Vagina (tissue), 2 donors: Measurements from ENCODE around the gene SUSD1. TPM values are rescaled to one million over a fixed set of nuclear protein-coding genes. Genes with fewer than 3 reads are reported as not detected.

ENCODE experiments used
- DNase-seq, 2 donors: peaks; one replicate each; pipeline ENCODE4 v3.0.0-alpha.2; 2017; ENCODE audit errors: extremely low spot score in 2 of 2
- H3K27ac ChIP-seq: fragments of 200-600 bp; sonication (generic); one replicate; pipeline ENCODE4 v1.5.1; 2019
- H3K27me3 ChIP-seq: fragments of 200-600 bp; sonication (generic); one replicate; pipeline ENCODE4 v1.5.1; 2019
- H3K36me3 ChIP-seq, 2 donors: fragments of 200-600 bp; sonication (generic); one replicate each; pipeline ENCODE4 v1.5.1; 2017 to 2019
- H3K4me1 ChIP-seq: fragments of 200-600 bp; sonication (generic); one replicate; pipeline ENCODE4 v1.5.1; 2019
- H3K4me3 ChIP-seq, 2 donors: fragments of 200-600 bp; sonication (generic); 1 replicate in 1 of 2; 2 replicates in 1 of 2; pipeline ENCODE4 v1.5.1; 2016 to 2019
- H3K9me3 ChIP-seq: fragments of 200-600 bp; sonication (generic); one replicate; pipeline ENCODE4 v1.5.1; 2019
- POLR2A ChIP-seq, 2 donors: fragments of 450-650 bp; IDR thresholded peaks; one replicate each; pipeline ENCODE4 v1.6.1; 2017; ENCODE audit warnings: antibody characterized with exemption in 2 of 2, mild to moderate bottlenecking in 2 of 2, moderate library complexity in 2 of 2
- POLR2AphosphoS5 ChIP-seq, 2 donors: sonication (generic); formaldehyde crosslinking; IDR thresholded peaks; one replicate each; pipeline ENCODE4 v1.9.0; 2017; ENCODE audit warnings: antibody characterized with exemption in 2 of 2, mild to moderate bottlenecking in 2 of 2, low read depth in 1 of 2; ENCODE audit not compliant: insufficient read depth in 1 of 2
- intact Hi-C: fragments of 100-400 bp; cut with DNase I; formaldehyde crosslinking; loops from one replicate; pipeline ENCODE4 v1.15.1; 2023
- total RNA-seq: library from RNA; depleted of rRNA; stranded (reverse); fragments of >200 nt; gene quantifications from one replicate; pipeline ENCODE4 v1.2.3, GENCODE V29; 2016
- TF ChIP-seq, protein P1 (sequence below), 3 experiments: fragments of 450-650 bp in 2 of 3; fragments of 200-600 bp in 1 of 3; sonication (generic) in 1 of 3; IDR thresholded peaks; one replicate each; pipeline ENCODE4 v1.5.1; 2017 to 2019; ENCODE audit warnings: antibody characterized with exemption in 3 of 3, mild to moderate bottlenecking in 2 of 3, moderate library complexity in 2 of 3

The SUSD1 gene
- total RNA-seq, 1 donor from 2014 or later: 10.8 TPM

- TF ChIP-seq POLR2AphosphoS5 (IDR thresholded peaks at IDR 0.05; ENCODE audit: insufficient read depth in 1 of 2, low read depth in 1 of 2) (no peak), POLR2A (IDR thresholded peaks at IDR 0.05) (no peak)
- TF ChIP-seq, protein P1, sequence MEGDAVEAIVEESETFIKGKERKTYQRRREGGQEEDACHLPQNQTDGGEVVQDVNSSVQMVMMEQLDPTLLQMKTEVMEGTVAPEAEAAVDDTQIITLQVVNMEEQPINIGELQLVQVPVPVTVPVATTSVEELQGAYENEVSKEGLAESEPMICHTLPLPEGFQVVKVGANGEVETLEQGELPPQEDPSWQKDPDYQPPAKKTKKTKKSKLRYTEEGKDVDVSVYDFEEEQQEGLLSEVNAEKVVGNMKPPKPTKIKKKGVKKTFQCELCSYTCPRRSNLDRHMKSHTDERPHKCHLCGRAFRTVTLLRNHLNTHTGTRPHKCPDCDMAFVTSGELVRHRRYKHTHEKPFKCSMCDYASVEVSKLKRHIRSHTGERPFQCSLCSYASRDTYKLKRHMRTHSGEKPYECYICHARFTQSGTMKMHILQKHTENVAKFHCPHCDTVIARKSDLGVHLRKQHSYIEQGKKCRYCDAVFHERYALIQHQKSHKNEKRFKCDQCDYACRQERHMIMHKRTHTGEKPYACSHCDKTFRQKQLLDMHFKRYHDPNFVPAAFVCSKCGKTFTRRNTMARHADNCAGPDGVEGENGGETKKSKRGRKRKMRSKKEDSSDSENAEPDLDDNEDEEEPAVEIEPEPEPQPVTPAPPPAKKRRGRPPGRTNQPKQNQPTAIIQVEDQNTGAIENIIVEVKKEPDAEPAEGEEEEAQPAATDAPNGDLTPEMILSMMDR (IDR thresholded peaks at IDR 0.05): no peak
- Histone ChIP-seq H3K4me3 (no peak overlapping the region), H3K27me3 (no peaks in the 10 kb centered on the region), H3K36me3 (no peaks in the 10 kb centered on the region), H3K9me3 (no peaks in the 10 kb centered on the region), H3K27ac (no peak overlapping the region), H3K4me1 (peaks cover 57% of the 10 kb centered on the region)
- DNase-seq: no peak
- intact Hi-C loops: no loop called here
These were observed 111.5 kb downstream of the SUSD1 start for GRCh38 chr9:112063586-112063985.

DNA sequence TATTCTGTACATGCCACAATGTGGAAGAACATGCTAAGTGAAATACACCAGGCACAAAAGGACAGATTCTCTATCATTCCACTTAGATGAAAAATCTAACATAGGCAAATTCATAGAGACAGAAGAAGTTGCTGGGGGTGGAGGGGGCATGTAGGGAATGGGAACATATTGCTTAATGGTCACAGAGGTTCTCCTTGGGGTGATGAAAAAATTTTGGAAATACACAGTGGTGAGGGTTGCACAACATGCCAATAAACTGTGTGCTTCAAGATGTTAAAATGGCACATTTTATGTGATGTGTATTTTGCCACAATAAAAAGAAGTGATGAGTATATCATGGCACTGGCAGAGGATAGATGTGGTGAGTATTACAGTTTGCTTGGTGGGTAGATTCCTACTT lies 111.9 kb downstream of the SUSD1 start:
- Histone ChIP-seq H3K4me1 (peaks cover 61% of the 10 kb centered on the region), H3K9me3 (no peaks in the 10 kb centered on the region), H3K27me3 (no peaks in the 10 kb centered on the region), H3K27ac (peak overlapping the region; percentile 84), H3K36me3 (no peaks in the 10 kb centered on the region), H3K4me3 (no peak overlapping the region)
- no peak for DNase-seq
- TF ChIP-seq POLR2AphosphoS5 (IDR thresholded peaks at IDR 0.05; ENCODE audit: insufficient read depth in 1 of 2, low read depth in 1 of 2): no peak
- TF ChIP-seq, protein P1 (IDR thresholded peaks at IDR 0.05): no peak
- no peak for TF ChIP-seq POLR2A (IDR thresholded peaks at IDR 0.05)
- intact Hi-C loops: no loop called here

DNA sequence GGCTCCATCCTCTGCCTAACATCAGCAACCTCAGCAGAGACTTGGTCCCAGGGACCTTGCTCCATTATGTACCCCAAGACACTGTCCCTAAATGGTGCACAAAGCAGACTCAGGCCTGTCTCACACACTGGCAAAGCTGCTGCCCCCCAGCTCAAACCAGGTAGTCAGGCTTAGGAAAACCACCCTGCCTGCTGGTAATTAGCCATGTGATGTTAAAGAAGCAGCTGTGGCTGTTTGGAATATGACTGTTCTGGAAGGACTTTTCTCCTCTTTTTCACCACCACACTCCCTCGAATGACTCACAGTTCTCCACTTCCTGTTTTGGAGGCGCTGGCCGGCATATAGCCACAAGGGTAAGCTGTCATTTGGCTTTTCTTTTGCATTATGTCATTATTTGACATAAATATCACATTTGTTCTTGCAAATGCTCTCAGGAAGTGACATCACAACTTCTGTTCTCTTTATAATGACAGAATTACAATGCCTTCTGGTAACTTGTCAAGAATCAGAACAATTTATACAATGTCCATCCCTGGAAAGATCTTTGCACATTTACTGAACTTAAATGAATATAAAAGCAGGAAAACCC lies 113.9 kb downstream of the SUSD1 start:
- Histone ChIP-seq H3K36me3 (no peaks in the 10 kb centered on the region), H3K27me3 (no peaks in the 10 kb centered on the region), H3K9me3 (no peaks in the 10 kb centered on the region), H3K4me3 (no peak overlapping the region), H3K4me1 (peaks cover 61% of the 10 kb centered on the region), H3K27ac (peak overlapping the region; percentile 84)
- intact Hi-C loops: no loop called here
- TF ChIP-seq, protein P1 (IDR thresholded peaks at IDR 0.05): no peak
- TF ChIP-seq POLR2AphosphoS5 (IDR thresholded peaks at IDR 0.05; ENCODE audit: insufficient read depth in 1 of 2, low read depth in 1 of 2) (peak in 1 of 2 donors; percentile 92), POLR2A (IDR thresholded peaks at IDR 0.05) (no peak)
- DNase-seq: no peak

GRCh38 chr9:112059966-112060320 lies 115.2 kb downstream of the SUSD1 start:
- Histone ChIP-seq H3K27me3 (no peaks in the 10 kb centered on the region), H3K4me3 (no peak overlapping the region), H3K9me3 (no peaks in the 10 kb centered on the region), H3K27ac (peak overlapping the region; percentile 84), H3K4me1 (peaks cover 57% of the 10 kb centered on the region), H3K36me3 (no peaks in the 10 kb centered on the region)
- no peak for DNase-seq
- intact Hi-C loops: no loop called here
- TF ChIP-seq POLR2A (IDR thresholded peaks at IDR 0.05): no peak
- no peak for TF ChIP-seq POLR2AphosphoS5 (IDR thresholded peaks at IDR 0.05; ENCODE audit: insufficient read depth in 1 of 2, low read depth in 1 of 2)
- TF ChIP-seq, protein P1 (IDR thresholded peaks at IDR 0.05): no peak

DNA sequence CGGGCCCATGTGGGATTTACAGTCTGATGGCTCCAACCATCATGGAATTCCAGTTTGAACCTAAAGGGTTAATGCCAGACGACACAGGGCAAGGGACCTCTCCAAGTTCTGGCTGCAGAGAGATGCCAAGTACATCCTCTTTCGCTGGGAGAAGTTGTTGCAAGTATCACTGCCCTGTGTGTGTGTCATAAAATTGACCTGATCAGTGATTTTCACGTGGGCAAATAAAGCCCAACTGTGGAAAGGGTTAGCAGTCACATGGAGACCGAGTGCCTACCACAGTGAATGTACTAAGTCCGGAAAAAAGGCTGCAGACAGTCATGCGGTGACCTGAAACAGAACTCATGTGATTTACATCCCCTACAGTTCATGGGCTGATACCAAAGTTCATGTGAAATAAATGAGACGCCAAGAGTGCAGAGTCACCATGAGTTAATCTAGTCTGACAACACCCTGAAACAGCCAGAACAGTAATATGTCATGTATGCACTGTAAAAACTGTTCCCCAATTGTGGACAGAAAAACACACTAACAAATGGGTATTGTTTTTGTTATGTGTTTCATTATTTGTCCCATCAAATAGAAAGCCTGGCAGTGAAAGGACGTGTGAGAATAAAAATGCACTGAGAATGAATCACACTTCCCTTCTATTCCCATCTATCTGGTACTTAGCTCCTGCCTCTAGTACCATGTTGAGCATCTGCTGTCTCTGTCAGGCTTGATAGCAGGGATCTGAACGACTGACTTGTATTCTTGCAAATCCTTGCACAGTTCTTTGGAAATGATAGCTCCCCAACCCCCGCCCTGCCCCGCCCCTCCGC lies 115.7 kb downstream of the SUSD1 start:
- no peak for DNase-seq
- H3K36me3 ChIP-seq: no peaks in the 10 kb centered on the region
- H3K27me3 ChIP-seq: no peaks in the 10 kb centered on the region
- H3K27ac ChIP-seq: peak overlapping the region; percentile 84
- H3K9me3 ChIP-seq: no peaks in the 10 kb centered on the region
- intact Hi-C loops: no loop called here
- no peak for TF ChIP-seq POLR2A (IDR thresholded peaks at IDR 0.05)
- TF ChIP-seq POLR2AphosphoS5 (IDR thresholded peaks at IDR 0.05; ENCODE audit: insufficient read depth in 1 of 2, low read depth in 1 of 2): peak in 1 of 2 donors; percentile 19
- peaks cover 56% of the 10 kb centered on the region for H3K4me1 ChIP-seq
- no peak overlapping the region for H3K4me3 ChIP-seq
